Calu3 (cell line): ENCODE measurements around the gene CSH2. TPM values are rescaled to one million over a fixed set of nuclear protein-coding genes. Genes with fewer than 3 reads are reported as not detected.

ENCODE experiments used
- BruUV-seq: library from RNA; stranded (reverse); fragments of 400-500 nt; replicated peaks from 2 replicates; lab custom pipeline; 2021; lab: Mats Ljungman, UMichigan
- CTCF ChIA-PET: fragments of 300-600 bp; sonication (Branson Sonifier 250); formaldehyde crosslinking; loops from one replicate; lab custom pipeline; 2022; ENCODE audit warnings: antibody characterized with exemption; lab: Charles Lee
- DNase-seq: peaks from one replicate; pipeline ENCODE4 v3.0.0; 2022
- H3K27ac Mint-ChIP-seq: one replicate; pipeline ENCODE4 v1.8.0; 2022; ENCODE audit warnings: mixed read lengths; ENCODE audit not compliant: unreplicated experiment
- H3K27me3 Mint-ChIP-seq: one replicate; pipeline ENCODE4 v1.8.0; 2022; ENCODE audit warnings: mixed read lengths; ENCODE audit not compliant: unreplicated experiment
- H3K36me3 Mint-ChIP-seq: one replicate; pipeline ENCODE4 v1.8.0; 2022; ENCODE audit warnings: mild to moderate bottlenecking, moderate library complexity, mixed read lengths; ENCODE audit not compliant: insufficient read depth, unreplicated experiment
- H3K4me1 Mint-ChIP-seq: one replicate; pipeline ENCODE4 v1.8.0; 2022; ENCODE audit warnings: mild to moderate bottlenecking, low read depth, mixed read lengths; ENCODE audit not compliant: unreplicated experiment
- H3K4me3 Mint-ChIP-seq: one replicate; pipeline ENCODE4 v1.8.0; 2022; ENCODE audit warnings: mild to moderate bottlenecking, low read depth, moderate library complexity, mixed read lengths; ENCODE audit not compliant: unreplicated experiment
- H3K9me3 Mint-ChIP-seq: one replicate; pipeline ENCODE4 v1.8.0; 2022; ENCODE audit warnings: low read depth, mixed read lengths; ENCODE audit not compliant: unreplicated experiment
- intact Hi-C: fragments of 100-400 bp; cut with micrococcal nuclease; formaldehyde crosslinking; loops from one replicate; pipeline ENCODE4 v1.10.0; 2022; ENCODE audit not compliant: unreplicated experiment
- total RNA-seq: library from RNA; stranded (reverse); gene quantifications from 2 replicates; pipeline ENCODE4 v1.2.3, GENCODE V29; 2022
- TF ChIP-seq, protein P1 (sequence below): fragments of 200-600 bp; IDR thresholded peaks from one replicate; pipeline ENCODE4 v1.8.0; 2022; ENCODE audit warnings: antibody characterized with exemption; ENCODE audit not compliant: unreplicated experiment

CSH2 gene
- total RNA-seq, 1 experiment from 2014 or later = not detected

GRCh38 chr17:63855185-63855584 lies 18.3 kb downstream of the CSH2 start:
- Mint-ChIP-seq H3K9me3 (no peaks in the 10 kb centered on the region), H3K27me3 (peaks cover 16% of the 10 kb centered on the region), H3K36me3 (no peaks in the 10 kb centered on the region), H3K27ac (no peak overlapping the region), H3K4me3 (no peak overlapping the region), H3K4me1 (no peaks in the 10 kb centered on the region)
- CTCF ChIA-PET = interaction anchor here (0.5 kb wide), 1 partner anchor 75 kb away, joined by 3 read pairs; no protein-coding TSS in a partner anchor
- BruUV-seq = no TSS peak
- intact Hi-C loops = no loop called here
- TF ChIP-seq, protein P1, sequence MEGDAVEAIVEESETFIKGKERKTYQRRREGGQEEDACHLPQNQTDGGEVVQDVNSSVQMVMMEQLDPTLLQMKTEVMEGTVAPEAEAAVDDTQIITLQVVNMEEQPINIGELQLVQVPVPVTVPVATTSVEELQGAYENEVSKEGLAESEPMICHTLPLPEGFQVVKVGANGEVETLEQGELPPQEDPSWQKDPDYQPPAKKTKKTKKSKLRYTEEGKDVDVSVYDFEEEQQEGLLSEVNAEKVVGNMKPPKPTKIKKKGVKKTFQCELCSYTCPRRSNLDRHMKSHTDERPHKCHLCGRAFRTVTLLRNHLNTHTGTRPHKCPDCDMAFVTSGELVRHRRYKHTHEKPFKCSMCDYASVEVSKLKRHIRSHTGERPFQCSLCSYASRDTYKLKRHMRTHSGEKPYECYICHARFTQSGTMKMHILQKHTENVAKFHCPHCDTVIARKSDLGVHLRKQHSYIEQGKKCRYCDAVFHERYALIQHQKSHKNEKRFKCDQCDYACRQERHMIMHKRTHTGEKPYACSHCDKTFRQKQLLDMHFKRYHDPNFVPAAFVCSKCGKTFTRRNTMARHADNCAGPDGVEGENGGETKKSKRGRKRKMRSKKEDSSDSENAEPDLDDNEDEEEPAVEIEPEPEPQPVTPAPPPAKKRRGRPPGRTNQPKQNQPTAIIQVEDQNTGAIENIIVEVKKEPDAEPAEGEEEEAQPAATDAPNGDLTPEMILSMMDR = no peak
- no peak for DNase-seq

DNA sequence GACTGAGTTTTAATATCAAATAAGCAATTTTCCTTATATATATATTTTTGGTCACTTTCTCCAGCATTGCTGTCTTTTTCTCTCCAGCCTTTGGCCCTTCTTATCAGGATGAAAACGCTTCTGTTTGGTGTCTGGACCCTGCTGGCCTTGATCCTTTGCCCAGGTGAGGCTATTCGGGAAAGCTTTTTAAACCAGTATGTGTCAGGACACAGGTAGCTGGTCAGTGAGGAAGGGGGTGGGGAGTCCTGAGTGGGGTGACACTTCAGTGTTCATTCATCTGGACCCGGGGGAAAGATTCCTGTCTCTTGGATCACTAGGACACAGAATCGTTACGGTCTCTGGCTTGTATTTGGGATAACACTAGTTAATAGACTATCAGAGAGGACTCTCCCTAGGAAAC lies 18.8 kb downstream of the CSH2 start:
- DNase-seq = no peak
- intact Hi-C loops = no loop called here
- CTCF ChIA-PET = interaction anchor here (0.5 kb wide), 1 partner anchor 75 kb away, joined by 3 read pairs; no protein-coding TSS in a partner anchor
- TF ChIP-seq, protein P1 = no peak
- H3K36me3 Mint-ChIP-seq = no peaks in the 10 kb centered on the region
- no peak overlapping the region for H3K27ac Mint-ChIP-seq
- no peak overlapping the region for H3K4me3 Mint-ChIP-seq
- BruUV-seq = no TSS peak
- peaks cover 11% of the 10 kb centered on the region for H3K27me3 Mint-ChIP-seq
- H3K9me3 Mint-ChIP-seq = no peaks in the 10 kb centered on the region
- H3K4me1 Mint-ChIP-seq = no peaks in the 10 kb centered on the region

GRCh38 chr17:63853260-63853659 lies 20.2 kb downstream of the CSH2 start:
- H3K36me3 Mint-ChIP-seq = peaks cover 9% of the 10 kb centered on the region
- intact Hi-C loops = no loop called here
- CTCF ChIA-PET = no interaction called here

GRCh38 chr17:63850401-63850800 lies 23.1 kb downstream of the CSH2 start:
- Mint-ChIP-seq H3K36me3 (peaks cover 14% of the 10 kb centered on the region), H3K4me3 (no peak overlapping the region)
- no TSS peak for BruUV-seq

More at GRCh38 chr17:63853260-63853659, 20.2 kb downstream of the CSH2 start:
- BruUV-seq = no TSS peak
- H3K9me3 Mint-ChIP-seq = no peaks in the 10 kb centered on the region
- TF ChIP-seq, protein P1 = no peak
- DNase-seq = no peak
- no peaks in the 10 kb centered on the region for H3K4me1 Mint-ChIP-seq
- H3K4me3 Mint-ChIP-seq = no peak overlapping the region
- no peak overlapping the region for H3K27ac Mint-ChIP-seq
- no peaks in the 10 kb centered on the region for H3K27me3 Mint-ChIP-seq

More at GRCh38 chr17:63850401-63850800, 23.1 kb downstream of the CSH2 start:
- DNase-seq = no peak
- Mint-ChIP-seq H3K27ac (no peak overlapping the region), H3K9me3 (no peaks in the 10 kb centered on the region), H3K4me1 (no peaks in the 10 kb centered on the region), H3K27me3 (no peaks in the 10 kb centered on the region)
- intact Hi-C loops = no loop called here
- CTCF ChIA-PET = interaction anchor here (0.7 kb wide), 1 partner anchor 76 kb away, joined by 3 read pairs; the partner anchor contains the start of gene DDX42
- TF ChIP-seq, protein P1 = no peak
